Activated T-cell treated with anti-CD3 and anti-CD28 coated beads, Interleukin-2, amount 50 U/mL, for 4 hours (primary cell): ENCODE results near the gene TMEM270. TPM values are rescaled to one million over a fixed set of nuclear protein-coding genes. Genes with fewer than 3 reads are reported as not detected.
"Not testable (repeated sequence)": the region's sequence is repeated elsewhere in the genome, so short reads cannot be mapped to it uniquely, and the experiment has no call there.

Experiments
- ATAC-seq, 2 donors: fragments of 200-7000 bp; cut with Tn5 transposase; one replicate each; pipeline ENCODE4 v1.10.0; 2021
- DNase-seq: peaks from one replicate; pipeline ENCODE4 v3.0.0-alpha.2; 2020
- H3K27me3 Mint-ChIP-seq: one replicate; pipeline ENCODE4 v1.8.0; 2021; ENCODE audit warnings: low read depth, mixed read lengths
- H3K36me3 Mint-ChIP-seq: one replicate; pipeline ENCODE4 v1.8.0; 2022; ENCODE audit warnings: mixed read lengths; ENCODE audit not compliant: insufficient read depth
- H3K4me1 Mint-ChIP-seq: one replicate; pipeline ENCODE4 v1.8.0; 2021; ENCODE audit warnings: low read depth, mixed read lengths
- H3K4me3 Mint-ChIP-seq: one replicate; pipeline ENCODE4 v1.8.0; 2021; ENCODE audit warnings: mild to moderate bottlenecking, moderate library complexity, mixed read lengths
- H3K9me3 Mint-ChIP-seq: one replicate; pipeline ENCODE4 v1.8.0; 2021; ENCODE audit warnings: mixed read lengths
- total RNA-seq, 3 donors: library from RNA; stranded (reverse); gene quantifications; one replicate each; pipeline ENCODE4 v1.2.1, GENCODE V29; 2021

TMEM270 gene
- total RNA-seq, 3 donors from 2014 or later = not detected

- Mint-ChIP-seq H3K27me3 (peaks cover 22% of the 10 kb centered on the region), H3K36me3 (no peaks in the 10 kb centered on the region)
These were observed 21.1 kb downstream of the TMEM270 start for GRCh38 chr7:73882047-73882402.

GRCh38 chr7:73884867-73885422 is 24.0 kb downstream of the TMEM270 start:
- not testable (repeated sequence) for DNase-seq, H3K36me3 Mint-ChIP-seq, H3K4me3 Mint-ChIP-seq, H3K9me3 Mint-ChIP-seq, H3K4me1 Mint-ChIP-seq, ATAC-seq
- peaks cover 27% of the 10 kb centered on the region for H3K27me3 Mint-ChIP-seq

More at GRCh38 chr7:73882047-73882402, 21.1 kb downstream of the TMEM270 start:
- no peak for DNase-seq
- Mint-ChIP-seq H3K4me3 (no peak overlapping the region), H3K9me3 (no peaks in the 10 kb centered on the region), H3K4me1 (no peaks in the 10 kb centered on the region)
- ATAC-seq = no peak

GRCh38 chr7:73885433-73885974 is 24.5 kb downstream of the TMEM270 start:
- Mint-ChIP-seq H3K27me3 (peaks cover 24% of the 10 kb centered on the region), H3K4me1 (no peaks in the 10 kb centered on the region), H3K9me3 (no peaks in the 10 kb centered on the region), H3K36me3 (no peaks in the 10 kb centered on the region), H3K4me3 (no peak overlapping the region)
- ATAC-seq = no peak
- DNase-seq = no peak

GRCh38 chr7:73885975-73886798 is 25.2 kb downstream of the TMEM270 start:
- Mint-ChIP-seq H3K36me3 (no peaks in the 10 kb centered on the region), H3K4me3 (no peak overlapping the region), H3K4me1 (no peaks in the 10 kb centered on the region), H3K9me3 (no peaks in the 10 kb centered on the region), H3K27me3 (peaks cover 24% of the 10 kb centered on the region)
- ATAC-seq = no peak
- no peak for DNase-seq

GRCh38 chr7:73887762-73888161 is 26.8 kb downstream of the TMEM270 start:
- Mint-ChIP-seq H3K36me3 (no peaks in the 10 kb centered on the region), H3K4me3 (no peak overlapping the region), H3K4me1 (no peaks in the 10 kb centered on the region), H3K9me3 (no peaks in the 10 kb centered on the region), H3K27me3 (peaks cover 18% of the 10 kb centered on the region)
- ATAC-seq (no peak), DNase-seq (no peak)

GRCh38 chr7:73888959-73889358 is 28.0 kb downstream of the TMEM270 start:
- no peaks in the 10 kb centered on the region for H3K36me3 Mint-ChIP-seq
- H3K4me1 Mint-ChIP-seq = no peaks in the 10 kb centered on the region
- ATAC-seq = no peak
- H3K9me3 Mint-ChIP-seq = no peaks in the 10 kb centered on the region
- no peak for DNase-seq
- peaks cover 18% of the 10 kb centered on the region for H3K27me3 Mint-ChIP-seq
- no peak overlapping the region for H3K4me3 Mint-ChIP-seq

- ATAC-seq (no peak), DNase-seq (no peak)
- H3K4me1 Mint-ChIP-seq = no peaks in the 10 kb centered on the region
- H3K36me3 Mint-ChIP-seq = no peaks in the 10 kb centered on the region
- peaks cover 15% of the 10 kb centered on the region for H3K27me3 Mint-ChIP-seq
- H3K9me3 Mint-ChIP-seq = no peaks in the 10 kb centered on the region
- H3K4me3 Mint-ChIP-seq = peak overlapping the region; percentile 40
These were observed 29.7 kb downstream of the TMEM270 start for GRCh38 chr7:73890555-73891147.

GRCh38 chr7:73891178-73891885 is 30.4 kb downstream of the TMEM270 start:
- ATAC-seq (no peak), DNase-seq (no peak)
- Mint-ChIP-seq H3K36me3 (no peaks in the 10 kb centered on the region), H3K4me3 (no peak overlapping the region), H3K4me1 (no peaks in the 10 kb centered on the region), H3K9me3 (peaks cover 3% of the 10 kb centered on the region), H3K27me3 (peaks cover 12% of the 10 kb centered on the region)

GRCh38 chr7:73892003-73892999 is 31.3 kb downstream of the TMEM270 start:
- Mint-ChIP-seq H3K4me1 (no peaks in the 10 kb centered on the region), H3K9me3 (peaks cover 3% of the 10 kb centered on the region), H3K27me3 (peaks cover 8% of the 10 kb centered on the region), H3K36me3 (no peaks in the 10 kb centered on the region), H3K4me3 (no peak overlapping the region)
- no peak for ATAC-seq
- DNase-seq = no peak

- Mint-ChIP-seq H3K36me3 (no peaks in the 10 kb centered on the region), H3K4me1 (no peaks in the 10 kb centered on the region), H3K4me3 (no peak overlapping the region)
These were observed 32.6 kb downstream of the TMEM270 start for GRCh38 chr7:73893342-73894101.

GRCh38 chr7:73894166-73894565 is 33.2 kb downstream of the TMEM270 start:
- ATAC-seq (no peak), DNase-seq (no peak)
- Mint-ChIP-seq H3K9me3 (peaks cover 3% of the 10 kb centered on the region), H3K27me3 (peaks cover 5% of the 10 kb centered on the region), H3K4me3 (no peak overlapping the region), H3K36me3 (no peaks in the 10 kb centered on the region), H3K4me1 (no peaks in the 10 kb centered on the region)

More at GRCh38 chr7:73893342-73894101, 32.6 kb downstream of the TMEM270 start:
- Mint-ChIP-seq H3K9me3 (peaks cover 3% of the 10 kb centered on the region), H3K27me3 (peaks cover 5% of the 10 kb centered on the region)
- DNase-seq = no peak
- ATAC-seq = no peak

- Mint-ChIP-seq H3K4me3 (no peak overlapping the region), H3K4me1 (no peaks in the 10 kb centered on the region), H3K27me3 (peaks cover 5% of the 10 kb centered on the region), H3K36me3 (no peaks in the 10 kb centered on the region), H3K9me3 (peaks cover 3% of the 10 kb centered on the region)
- no peak for ATAC-seq
- no peak for DNase-seq
These were observed 34.0 kb downstream of the TMEM270 start for GRCh38 chr7:73894733-73895551.
